ENCODE data around the gene CERS1.
"Not testable (repeated sequence)": the region's sequence is repeated elsewhere in the genome, so short reads cannot be mapped to it uniquely, and the experiment has no call there.

Gene CERS1

GRCh38 chr19:18919086-18919899 is 23.3 kb upstream of the CERS1 start, which contains the start of the genes COPE and DDX49:
COPE (minus strand) TSS chr19:18919387; CDS start chr19:18919348, 39 bp downstream.
DDX49 (plus strand) TSS chr19:18919715; CDS start chr19:18919742, 27 bp downstream.
- FAIRE-seq = peak; percentile 91

GRCh38 chr19:18917593-18917992 is 21.6 kb upstream of the CERS1 start:
- FAIRE-seq = not testable (repeated sequence)

GRCh38 chr19:18915639-18916038 is 19.7 kb upstream of the CERS1 start:
- no peak for FAIRE-seq

GRCh38 chr19:18913466-18913865 is 17.5 kb upstream of the CERS1 start:
- FAIRE-seq = no peak

- FAIRE-seq = no peak
Observed at GRCh38 chr19:18912933-18913332, 17.0 kb upstream of the CERS1 start.

GRCh38 chr19:18910801-18911436 is 15.0 kb upstream of the CERS1 start:
- no peak for FAIRE-seq

GRCh38 chr19:18910010-18910409 is 14.1 kb upstream of the CERS1 start:
- no peak for FAIRE-seq

- no peak for FAIRE-seq
Observed at GRCh38 chr19:18908917-18909619, 13.1 kb upstream of the CERS1 start.

GRCh38 chr19:18906605-18907519 is 10.9 kb upstream of the CERS1 start:
- FAIRE-seq = no peak

- no peak for FAIRE-seq
Observed at GRCh38 chr19:18905513-18906236, 9.7 kb upstream of the CERS1 start.

- FAIRE-seq = no peak
Observed at GRCh38 chr19:18905058-18905456, 9.1 kb upstream of the CERS1 start.

- no peak for FAIRE-seq
Observed at GRCh38 chr19:18904334-18905057, 8.5 kb upstream of the CERS1 start.

- no peak for FAIRE-seq
Observed at GRCh38 chr19:18903156-18904037, 7.4 kb upstream of the CERS1 start.

- not testable (repeated sequence) for FAIRE-seq
Observed at GRCh38 chr19:18902519-18902918, 6.6 kb upstream of the CERS1 start.

- no peak for FAIRE-seq
Observed at GRCh38 chr19:18901491-18901890, 5.5 kb upstream of the CERS1 start.

- FAIRE-seq = no peak
Observed at GRCh38 chr19:18900700-18901481, 4.9 kb upstream of the CERS1 start.

GRCh38 chr19:18899624-18900560 is 3.9 kb upstream of the CERS1 start:
- no peak for FAIRE-seq
